Neural progenitor cell (in vitro differentiated cells): ENCODE measurements around the gene GLOD4. TPM values are rescaled to one million over a fixed set of nuclear protein-coding genes. Genes with fewer than 3 reads are reported as not detected.
A peak's percentile ranks its signal among the peaks of the same experiment; 100 is the strongest.

Source experiments
- DNase-seq: peaks from one replicate; pipeline ENCODE4 v3.0.0-alpha.2; 2016; ENCODE audit warnings: low spot score
- H2AFZ ChIP-seq: fragments of 200-600 bp; sonication (generic); replicated peaks from 2 replicates; pipeline ENCODE4 v1.6.1; 2016; ENCODE audit warnings: antibody characterized with exemption
- H3F3A ChIP-seq: fragments of 200-600 bp; sonication (generic); 2 replicates; pipeline ENCODE4 v1.6.1; 2016; ENCODE audit warnings: antibody characterized with exemption, low read depth
- H3K27ac ChIP-seq: fragments of 200-600 bp; sonication (generic); 2 replicates; pipeline ENCODE4 v1.5.1; 2016; ENCODE audit warnings: mild to moderate bottlenecking
- H3K27me3 ChIP-seq: fragments of 200-600 bp; sonication (generic); 2 replicates; pipeline ENCODE4 v1.6.1; 2016; ENCODE audit warnings: mild to moderate bottlenecking, moderate library complexity
- H3K36me3 ChIP-seq: fragments of 200-600 bp; sonication (generic); 2 replicates; pipeline ENCODE4 v1.5.1; 2016
- H3K4me1 ChIP-seq: fragments of 200-600 bp; sonication (generic); 2 replicates; pipeline ENCODE4 v1.6.1; 2016; ENCODE audit warnings: mixed run types
- H3K4me2 ChIP-seq: fragments of 200-600 bp; sonication (generic); 2 replicates; pipeline ENCODE4 v1.6.1; 2016
- H3K4me3 ChIP-seq: fragments of 200-600 bp; sonication (generic); 2 replicates; pipeline ENCODE4 v1.5.1; 2016
- H3K79me2 ChIP-seq: fragments of 200-600 bp; sonication (generic); 2 replicates; pipeline ENCODE4 v1.6.1; 2016; ENCODE audit warnings: low read depth
- H3K9ac ChIP-seq: fragments of 200-600 bp; sonication (generic); 2 replicates; pipeline ENCODE4 v1.6.1; 2016
- H3K9me3 ChIP-seq: fragments of 200-600 bp; sonication (generic); 2 replicates; pipeline ENCODE4 v1.5.1; 2016; ENCODE audit warnings: low read depth
- H4K20me1 ChIP-seq: fragments of 200-600 bp; sonication (generic); 2 replicates; pipeline ENCODE4 v1.6.1; 2016; ENCODE audit warnings: low read depth
- H3K27ac Mint-ChIP-seq: 3 replicates; pipeline ENCODE4 v1.8.0; 2021; ENCODE audit warnings: mixed read lengths
- H3K27me3 Mint-ChIP-seq: 2 replicates; pipeline ENCODE4 v1.8.0; 2022; ENCODE audit warnings: low read depth, mild to moderate bottlenecking, inconsistent platforms, moderate library complexity, mixed read lengths; ENCODE audit not compliant: insufficient read depth
- H3K36me3 Mint-ChIP-seq: 3 replicates; pipeline ENCODE4 v1.8.0; 2021; ENCODE audit warnings: mixed read lengths
- H3K4me1 Mint-ChIP-seq: 3 replicates; pipeline ENCODE4 v1.8.0; 2021; ENCODE audit warnings: mixed read lengths
- H3K4me3 Mint-ChIP-seq: 3 replicates; pipeline ENCODE4 v1.8.0; 2021; ENCODE audit warnings: mild to moderate bottlenecking, moderate library complexity, mixed read lengths
- H3K9me3 Mint-ChIP-seq: 3 replicates; pipeline ENCODE4 v1.8.0; 2020; ENCODE audit warnings: mixed read lengths
- EZH2 ChIP-seq: fragments of 200-600 bp; sonication (generic); IDR thresholded peaks from 2 replicates; pipeline ENCODE4 v1.6.1; 2017; ENCODE audit warnings: antibody characterized with exemption, mild to moderate bottlenecking, moderate library complexity
- EZH2phosphoT487 ChIP-seq: fragments of 200-600 bp; sonication (generic); IDR thresholded peaks from 2 replicates; pipeline ENCODE4 v1.6.1; 2017; ENCODE audit warnings: antibody characterized with exemption
- total RNA-seq: library from RNA; depleted of rRNA; stranded (reverse); fragments of >200 nt; gene quantifications from 2 replicates; pipeline ENCODE4 v1.2.3, GENCODE V29; 2015; ENCODE audit warnings: low replicate concordance
- TF ChIP-seq, protein P1 (sequence below): fragments of 200-600 bp; sonication (generic); IDR thresholded peaks from 2 replicates; pipeline ENCODE4 v1.5.1; 2017; ENCODE audit warnings: antibody characterized with exemption, mild to moderate bottlenecking

Gene GLOD4
- total RNA-seq, 1 donor from 2014 or later = 309 TPM

DNA sequence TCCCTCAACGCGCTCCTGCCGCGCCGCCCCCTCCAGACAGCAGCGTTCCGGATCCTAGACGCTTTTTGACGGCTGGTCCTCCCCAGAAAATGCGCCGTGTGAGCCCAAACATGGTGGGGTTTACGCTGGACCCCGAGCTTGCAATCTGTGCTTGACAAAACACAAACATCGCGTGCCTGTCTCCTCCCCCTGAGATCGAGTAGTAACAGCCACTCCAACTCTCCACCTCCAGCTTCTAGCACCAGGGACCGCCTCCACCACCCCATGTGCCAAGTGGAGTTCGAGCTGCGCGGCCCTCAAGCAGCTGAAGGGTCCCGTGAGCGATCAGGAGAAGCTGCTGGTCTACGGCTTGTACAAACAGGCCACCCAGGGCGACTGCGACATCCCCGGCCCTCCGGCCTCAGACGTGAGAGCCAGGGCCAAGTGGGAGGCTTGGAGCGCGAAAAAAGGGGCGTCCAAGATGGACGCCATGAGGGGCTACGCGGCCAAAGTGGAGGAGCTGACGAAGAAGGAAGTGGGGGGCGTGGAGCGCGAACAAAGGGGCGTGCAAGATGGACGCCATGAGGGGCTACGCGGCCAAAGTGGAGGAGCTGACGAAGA is 29.4 kb downstream of the GLOD4 start:
- H3K79me2 ChIP-seq = peaks cover 41% of the 10 kb centered on the region
- peak overlapping the region; percentile 64 for H3K4me3 ChIP-seq
- peaks cover 8% of the 10 kb centered on the region for H4K20me1 ChIP-seq
- TF ChIP-seq, protein P1, sequence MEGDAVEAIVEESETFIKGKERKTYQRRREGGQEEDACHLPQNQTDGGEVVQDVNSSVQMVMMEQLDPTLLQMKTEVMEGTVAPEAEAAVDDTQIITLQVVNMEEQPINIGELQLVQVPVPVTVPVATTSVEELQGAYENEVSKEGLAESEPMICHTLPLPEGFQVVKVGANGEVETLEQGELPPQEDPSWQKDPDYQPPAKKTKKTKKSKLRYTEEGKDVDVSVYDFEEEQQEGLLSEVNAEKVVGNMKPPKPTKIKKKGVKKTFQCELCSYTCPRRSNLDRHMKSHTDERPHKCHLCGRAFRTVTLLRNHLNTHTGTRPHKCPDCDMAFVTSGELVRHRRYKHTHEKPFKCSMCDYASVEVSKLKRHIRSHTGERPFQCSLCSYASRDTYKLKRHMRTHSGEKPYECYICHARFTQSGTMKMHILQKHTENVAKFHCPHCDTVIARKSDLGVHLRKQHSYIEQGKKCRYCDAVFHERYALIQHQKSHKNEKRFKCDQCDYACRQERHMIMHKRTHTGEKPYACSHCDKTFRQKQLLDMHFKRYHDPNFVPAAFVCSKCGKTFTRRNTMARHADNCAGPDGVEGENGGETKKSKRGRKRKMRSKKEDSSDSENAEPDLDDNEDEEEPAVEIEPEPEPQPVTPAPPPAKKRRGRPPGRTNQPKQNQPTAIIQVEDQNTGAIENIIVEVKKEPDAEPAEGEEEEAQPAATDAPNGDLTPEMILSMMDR = no peak
- TF ChIP-seq EZH2 = no peak
- TF ChIP-seq EZH2phosphoT487 = no peak
- Mint-ChIP-seq H3K4me3 (peak overlapping the region; percentile 88), H3K4me1 (peaks cover 30% of the 10 kb centered on the region), H3K9me3 (peaks cover 24% of the 10 kb centered on the region), H3K27me3 (peaks cover 9% of the 10 kb centered on the region), H3K36me3 (peaks cover 46% of the 10 kb centered on the region), H3K27ac (peak overlapping the region; percentile 97)
- peak; percentile 36 for DNase-seq
- peaks cover 26% of the 10 kb centered on the region for H3K4me1 ChIP-seq
- H3K9me3 ChIP-seq = no peaks in the 10 kb centered on the region
- H3K36me3 ChIP-seq = no peaks in the 10 kb centered on the region
- peak overlapping the region; percentile 99 for H3K4me2 ChIP-seq
- peaks cover 39% of the 10 kb centered on the region for H3F3A ChIP-seq
- no peak overlapping the region for H3K27ac ChIP-seq
- peak overlapping the region; percentile 2 for H3K9ac ChIP-seq
- H2AFZ ChIP-seq = peak overlapping the region; percentile 59
- no peaks in the 10 kb centered on the region for H3K27me3 ChIP-seq

DNA sequence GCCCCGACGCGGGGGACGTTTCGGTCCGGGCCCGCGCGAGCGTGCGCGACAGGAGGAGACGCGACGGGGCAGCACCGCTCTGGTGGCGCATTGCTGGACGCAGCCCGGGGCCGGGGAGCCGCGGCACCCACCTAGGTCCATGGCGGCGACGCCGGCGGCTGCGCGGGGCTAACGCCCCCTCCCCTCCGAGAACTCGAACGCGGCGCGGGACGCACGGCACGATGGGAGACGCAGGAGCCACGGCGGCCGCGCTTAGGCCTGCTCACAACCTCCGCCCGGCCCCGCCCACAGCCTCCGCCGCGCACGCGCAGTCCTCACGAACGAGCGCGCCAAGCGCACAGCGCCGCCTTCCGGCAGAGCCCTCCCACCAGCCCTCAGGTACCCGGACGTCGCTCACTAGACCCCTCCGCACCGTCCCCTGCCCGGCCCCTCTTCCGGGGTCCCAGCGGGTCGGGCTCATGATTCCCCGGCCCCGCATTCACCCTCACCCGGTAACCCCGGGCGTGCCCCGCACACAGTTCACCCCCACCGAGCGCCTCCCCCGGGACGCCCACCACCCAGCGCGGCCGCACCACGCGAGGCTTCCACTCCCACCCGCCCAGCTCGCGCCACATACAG is 30.0 kb downstream of the GLOD4 start, which contains the start of gene GEMIN4:
Gene GEMIN4 (minus strand): TSS at position 263 of the 618 bp plus-strand sequence. CDS start 122 bp downstream, at position 141.
- TF ChIP-seq EZH2 (no peak), EZH2phosphoT487 (no peak)
- TF ChIP-seq, protein P1 = peak; percentile 80
- Histone ChIP-seq H3K27me3 (no peaks in the 10 kb centered on the region), H3K4me1 (peaks cover 26% of the 10 kb centered on the region), H3K4me2 (peak within 1 kb of the TSS; percentile 99), H3K4me3 (peak within 1 kb of the TSS; percentile 64), H2AFZ (peak within 1 kb of the TSS; percentile 59), H3K27ac (no peak within 1 kb of the TSS), H3K9ac (peak within 1 kb of the TSS; percentile 43), H3K9me3 (no peaks in the 10 kb centered on the region), H3K79me2 (peaks cover 47% of the 10 kb centered on the region), H3K36me3 (no peaks in the 10 kb centered on the region), H4K20me1 (peaks cover 8% of the 10 kb centered on the region), H3F3A (peaks cover 37% of the 10 kb centered on the region)
- H3K36me3 Mint-ChIP-seq = peaks cover 50% of the 10 kb centered on the region
- H3K9me3 Mint-ChIP-seq = peaks cover 24% of the 10 kb centered on the region
- peak; percentile 97 for DNase-seq
- H3K4me3 Mint-ChIP-seq = peak within 1 kb of the TSS; percentile 96
- H3K27me3 Mint-ChIP-seq = peaks cover 9% of the 10 kb centered on the region
- H3K27ac Mint-ChIP-seq = peak within 1 kb of the TSS; percentile 97
- H3K4me1 Mint-ChIP-seq = peaks cover 30% of the 10 kb centered on the region

DNA sequence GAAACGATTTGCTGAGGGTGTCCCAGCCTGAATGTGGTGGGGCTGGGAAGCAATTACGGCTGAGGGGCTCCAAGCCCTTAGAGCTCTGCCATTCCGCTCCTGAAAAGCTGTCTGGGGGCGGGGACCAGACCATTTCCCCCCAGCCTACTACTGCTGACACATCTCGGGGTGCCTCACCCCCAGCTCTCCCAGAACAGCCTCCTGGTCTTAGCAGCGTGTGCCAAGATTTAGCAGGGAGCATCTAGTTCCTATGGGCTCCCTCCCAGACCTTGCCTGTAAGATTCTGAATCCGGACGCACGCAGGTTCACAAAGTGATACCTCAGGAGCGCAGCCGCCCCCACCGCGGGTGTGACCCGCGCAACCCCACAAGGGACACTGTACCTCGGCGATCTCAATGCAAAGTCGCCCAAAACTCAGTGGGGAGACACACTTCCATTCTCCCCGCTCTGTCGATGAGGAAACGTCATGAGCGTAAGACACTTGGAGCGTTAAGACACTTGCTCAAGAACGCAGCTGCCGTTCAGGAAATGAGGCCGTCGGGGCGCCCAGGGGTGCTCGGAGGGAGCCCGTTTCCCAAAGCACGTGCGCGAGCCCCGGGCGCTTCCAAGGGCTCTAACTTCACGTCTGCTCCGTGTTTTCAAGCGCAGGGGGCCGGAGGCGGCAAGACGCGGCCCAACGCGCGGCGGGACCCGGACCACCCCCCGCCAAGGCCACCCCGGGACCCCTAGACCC is 30.6 kb downstream of the GLOD4 start:
- Histone ChIP-seq H3K9ac (peak overlapping the region; percentile 43), H3K79me2 (peaks cover 51% of the 10 kb centered on the region), H3K4me2 (peak overlapping the region; percentile 99), H3K36me3 (no peaks in the 10 kb centered on the region), H2AFZ (peak overlapping the region; percentile 14), H3K27me3 (no peaks in the 10 kb centered on the region), H4K20me1 (peaks cover 8% of the 10 kb centered on the region), H3K4me3 (peak overlapping the region; percentile 64), H3K4me1 (peaks cover 20% of the 10 kb centered on the region), H3K9me3 (no peaks in the 10 kb centered on the region), H3F3A (peaks cover 30% of the 10 kb centered on the region), H3K27ac (no peak overlapping the region)
- H3K4me3 Mint-ChIP-seq = peak overlapping the region; percentile 96
- peaks cover 24% of the 10 kb centered on the region for H3K9me3 Mint-ChIP-seq
- no peak for TF ChIP-seq EZH2phosphoT487
- TF ChIP-seq EZH2 = no peak
- TF ChIP-seq, protein P1 = no peak
- peaks cover 30% of the 10 kb centered on the region for H3K4me1 Mint-ChIP-seq
- H3K27ac Mint-ChIP-seq = peak overlapping the region; percentile 79
- peak; percentile 57 for DNase-seq
- peaks cover 48% of the 10 kb centered on the region for H3K36me3 Mint-ChIP-seq
- H3K27me3 Mint-ChIP-seq = peaks cover 9% of the 10 kb centered on the region
